Measurements from ENCODE around the gene MYBPC2.
"Not testable (repeated sequence)": the region's sequence is repeated elsewhere in the genome, so short reads cannot be mapped to it uniquely, and the experiment has no call there.

MYBPC2 gene

GRCh38 chr19:50435221-50435620 is 2.5 kb downstream of the MYBPC2 start:
- no peak overlapping the region for H3K4me3 ChIP-seq (ENCODE audit: low read length)
- H3K4me1 ChIP-seq (ENCODE audit: control insufficient read depth, low read depth, low read length), result no peaks in the 10 kb centered on the region
- H3K9ac ChIP-seq (ENCODE audit: low read length), result no peak overlapping the region
- no peaks in the 10 kb centered on the region for H3K9me3 ChIP-seq (ENCODE audit: control insufficient read depth, low read depth, low read length)
- no peak overlapping the region for H3K27ac ChIP-seq (ENCODE audit: low read length)
- H3K27me3 ChIP-seq (ENCODE audit: control insufficient read depth, insufficient read depth, low read length), result peaks cover 7% of the 10 kb centered on the region
- H3K36me3 ChIP-seq (ENCODE audit: control insufficient read depth, low read depth, low read length), result no peaks in the 10 kb centered on the region

GRCh38 chr19:50435627-50436026 is 2.9 kb downstream of the MYBPC2 start:
- no peak overlapping the region for H3K4me3 ChIP-seq (ENCODE audit: low read length)
- no peaks in the 10 kb centered on the region for H3K9me3 ChIP-seq (ENCODE audit: control insufficient read depth, low read depth, low read length)
- H3K27ac ChIP-seq (ENCODE audit: low read length), result no peak overlapping the region
- no peaks in the 10 kb centered on the region for H3K4me1 ChIP-seq (ENCODE audit: control insufficient read depth, low read depth, low read length)
- peaks cover 4% of the 10 kb centered on the region for H3K27me3 ChIP-seq (ENCODE audit: control insufficient read depth, insufficient read depth, low read length)
- no peaks in the 10 kb centered on the region for H3K36me3 ChIP-seq (ENCODE audit: control insufficient read depth, low read depth, low read length)
- H3K9ac ChIP-seq (ENCODE audit: low read length), result no peak overlapping the region

GRCh38 chr19:50437862-50438449 is 5.3 kb downstream of the MYBPC2 start:
- Histone ChIP-seq H3K4me1 (ENCODE audit: control insufficient read depth, low read depth, low read length) (no peaks in the 10 kb centered on the region), H3K4me3 (ENCODE audit: low read length) (no peak overlapping the region), H3K27ac (ENCODE audit: low read length) (no peak overlapping the region), H3K9me3 (ENCODE audit: control insufficient read depth, low read depth, low read length) (no peaks in the 10 kb centered on the region), H3K36me3 (ENCODE audit: control insufficient read depth, low read depth, low read length) (no peaks in the 10 kb centered on the region), H3K9ac (ENCODE audit: low read length) (no peak overlapping the region), H3K27me3 (ENCODE audit: control insufficient read depth, insufficient read depth, low read length) (no peaks in the 10 kb centered on the region)

GRCh38 chr19:50439130-50439529 is 6.4 kb downstream of the MYBPC2 start:
- not testable (repeated sequence) for H3K4me3 ChIP-seq (ENCODE audit: low read length); H3K4me1 ChIP-seq (ENCODE audit: control insufficient read depth, low read depth, low read length); H3K27ac ChIP-seq (ENCODE audit: low read length); H3K36me3 ChIP-seq (ENCODE audit: control insufficient read depth, low read depth, low read length); H3K27me3 ChIP-seq (ENCODE audit: control insufficient read depth, insufficient read depth, low read length); H3K9ac ChIP-seq (ENCODE audit: low read length); H3K9me3 ChIP-seq (ENCODE audit: control insufficient read depth, low read depth, low read length)

GRCh38 chr19:50444059-50444458 is 11.4 kb downstream of the MYBPC2 start:
- Histone ChIP-seq H3K9ac (ENCODE audit: low read length) (no peak overlapping the region), H3K27me3 (ENCODE audit: control insufficient read depth, insufficient read depth, low read length) (no peaks in the 10 kb centered on the region), H3K4me1 (ENCODE audit: control insufficient read depth, low read depth, low read length) (no peaks in the 10 kb centered on the region)

GRCh38 chr19:50447053-50447452 is 14.4 kb downstream of the MYBPC2 start:
- Histone ChIP-seq H3K27me3 (ENCODE audit: control insufficient read depth, insufficient read depth, low read length) (no peaks in the 10 kb centered on the region), H3K4me1 (ENCODE audit: control insufficient read depth, low read depth, low read length) (no peaks in the 10 kb centered on the region), H3K9me3 (ENCODE audit: control insufficient read depth, low read depth, low read length) (no peaks in the 10 kb centered on the region), H3K27ac (ENCODE audit: low read length) (no peak overlapping the region), H3K36me3 (ENCODE audit: control insufficient read depth, low read depth, low read length) (no peaks in the 10 kb centered on the region), H3K9ac (ENCODE audit: low read length) (no peak overlapping the region), H3K4me3 (ENCODE audit: low read length) (no peak overlapping the region)

More at GRCh38 chr19:50444059-50444458, 11.4 kb downstream of the MYBPC2 start:
- no peaks in the 10 kb centered on the region for H3K36me3 ChIP-seq (ENCODE audit: control insufficient read depth, low read depth, low read length)
- H3K27ac ChIP-seq (ENCODE audit: low read length), result no peak overlapping the region
- H3K4me3 ChIP-seq (ENCODE audit: low read length), result no peak overlapping the region
- no peaks in the 10 kb centered on the region for H3K9me3 ChIP-seq (ENCODE audit: control insufficient read depth, low read depth, low read length)

- Histone ChIP-seq H3K36me3 (ENCODE audit: control insufficient read depth, low read depth, low read length) (no peaks in the 10 kb centered on the region), H3K27ac (ENCODE audit: low read length) (no peak overlapping the region), H3K9me3 (ENCODE audit: control insufficient read depth, low read depth, low read length) (no peaks in the 10 kb centered on the region), H3K4me3 (ENCODE audit: low read length) (no peak overlapping the region), H3K27me3 (ENCODE audit: control insufficient read depth, insufficient read depth, low read length) (no peaks in the 10 kb centered on the region), H3K9ac (ENCODE audit: low read length) (no peak overlapping the region), H3K4me1 (ENCODE audit: control insufficient read depth, low read depth, low read length) (no peaks in the 10 kb centered on the region)
Observed at GRCh38 chr19:50447750-50448149, 15.1 kb downstream of the MYBPC2 start.

- Histone ChIP-seq H3K4me1 (ENCODE audit: control insufficient read depth, low read depth, low read length) (no peaks in the 10 kb centered on the region), H3K9ac (ENCODE audit: low read length) (no peak overlapping the region), H3K4me3 (ENCODE audit: low read length) (no peak overlapping the region), H3K27ac (ENCODE audit: low read length) (no peak overlapping the region), H3K36me3 (ENCODE audit: control insufficient read depth, low read depth, low read length) (no peaks in the 10 kb centered on the region), H3K27me3 (ENCODE audit: control insufficient read depth, insufficient read depth, low read length) (no peaks in the 10 kb centered on the region), H3K9me3 (ENCODE audit: control insufficient read depth, low read depth, low read length) (no peaks in the 10 kb centered on the region)
Observed at GRCh38 chr19:50449236-50449899, 16.7 kb downstream of the MYBPC2 start.

GRCh38 chr19:50450369-50451222 is 17.9 kb downstream of the MYBPC2 start:
- Histone ChIP-seq H3K9me3 (ENCODE audit: control insufficient read depth, low read depth, low read length) (no peaks in the 10 kb centered on the region), H3K36me3 (ENCODE audit: control insufficient read depth, low read depth, low read length) (no peaks in the 10 kb centered on the region), H3K9ac (ENCODE audit: low read length) (no peak overlapping the region), H3K27me3 (ENCODE audit: control insufficient read depth, insufficient read depth, low read length) (no peaks in the 10 kb centered on the region), H3K4me1 (ENCODE audit: control insufficient read depth, low read depth, low read length) (no peaks in the 10 kb centered on the region), H3K4me3 (ENCODE audit: low read length) (no peak overlapping the region), H3K27ac (ENCODE audit: low read length) (no peak overlapping the region)

- H3K4me3 ChIP-seq (ENCODE audit: low read length), result no peak overlapping the region
- H3K27ac ChIP-seq (ENCODE audit: low read length), result no peak overlapping the region
- no peaks in the 10 kb centered on the region for H3K36me3 ChIP-seq (ENCODE audit: control insufficient read depth, low read depth, low read length)
- no peaks in the 10 kb centered on the region for H3K27me3 ChIP-seq (ENCODE audit: control insufficient read depth, insufficient read depth, low read length)
- H3K9me3 ChIP-seq (ENCODE audit: control insufficient read depth, low read depth, low read length), result no peaks in the 10 kb centered on the region
- no peak overlapping the region for H3K9ac ChIP-seq (ENCODE audit: low read length)
- H3K4me1 ChIP-seq (ENCODE audit: control insufficient read depth, low read depth, low read length), result no peaks in the 10 kb centered on the region
Observed at GRCh38 chr19:50451223-50451534, 18.5 kb downstream of the MYBPC2 start.

- Histone ChIP-seq H3K27ac (ENCODE audit: low read length) (no peak overlapping the region), H3K27me3 (ENCODE audit: control insufficient read depth, insufficient read depth, low read length) (no peaks in the 10 kb centered on the region), H3K36me3 (ENCODE audit: control insufficient read depth, low read depth, low read length) (no peaks in the 10 kb centered on the region), H3K9ac (ENCODE audit: low read length) (no peak overlapping the region), H3K4me1 (ENCODE audit: control insufficient read depth, low read depth, low read length) (no peaks in the 10 kb centered on the region), H3K9me3 (ENCODE audit: control insufficient read depth, low read depth, low read length) (no peaks in the 10 kb centered on the region), H3K4me3 (ENCODE audit: low read length) (no peak overlapping the region)
Observed at GRCh38 chr19:50453243-50453642, 20.6 kb downstream of the MYBPC2 start.

Measured in iPS-18a (cell line).